H54 (cell line): ENCODE data around the gene RELN.

Source experiments
- DNase-seq: peaks from one replicate; pipeline ENCODE4 v3.0.0; 2011; ENCODE audit warnings: low spot score, mixed read lengths; ENCODE audit not compliant: insufficient read length
- FAIRE-seq: peaks from 3 replicates; lab custom pipeline; 2011; peaks lifted over from hg19 to GRCh38; lab: Jason Lieb, UNC
- POLR2A ChIP-seq: IDR thresholded peaks from 2 replicates; pipeline ENCODE4 v1.6.1; 2011; ENCODE audit warnings: low read depth, mild to moderate bottlenecking, low read length

The RELN gene

GRCh38 chr7:103640031-103640779 lies 349.3 kb downstream of the RELN start:
- no peak for DNase-seq
- peak; percentile 75 for FAIRE-seq
- TF ChIP-seq POLR2A = no peak

GRCh38 chr7:103637726-103638125 lies 351.7 kb downstream of the RELN start:
- DNase-seq = no peak
- no peak for FAIRE-seq
- TF ChIP-seq POLR2A = no peak

GRCh38 chr7:103637094-103637493 lies 352.4 kb downstream of the RELN start:
- no peak for FAIRE-seq
- DNase-seq = no peak
- TF ChIP-seq POLR2A = no peak

GRCh38 chr7:103636153-103636552 lies 353.3 kb downstream of the RELN start:
- FAIRE-seq = no peak
- no peak for DNase-seq
- no peak for TF ChIP-seq POLR2A

GRCh38 chr7:103632972-103633371 lies 356.5 kb downstream of the RELN start:
- DNase-seq (no peak), FAIRE-seq (no peak)
- TF ChIP-seq POLR2A = no peak

- no peak for TF ChIP-seq POLR2A
- FAIRE-seq (no peak), DNase-seq (no peak)
Observed at GRCh38 chr7:103632005-103632639, 357.3 kb downstream of the RELN start.

- no peak for DNase-seq
- TF ChIP-seq POLR2A = no peak
- no peak for FAIRE-seq
Observed at GRCh38 chr7:103630318-103630717, 359.1 kb downstream of the RELN start.

- DNase-seq = no peak
- no peak for TF ChIP-seq POLR2A
- no peak for FAIRE-seq
Observed at GRCh38 chr7:103628742-103629141, 360.7 kb downstream of the RELN start.

GRCh38 chr7:103626776-103627175 lies 362.7 kb downstream of the RELN start:
- DNase-seq (no peak), FAIRE-seq (no peak)
- no peak for TF ChIP-seq POLR2A

- no peak for TF ChIP-seq POLR2A
- DNase-seq (no peak), FAIRE-seq (no peak)
Observed at GRCh38 chr7:103622274-103622673, 367.2 kb downstream of the RELN start.

- DNase-seq (no peak), FAIRE-seq (peak; percentile 15)
- TF ChIP-seq POLR2A = no peak
Observed at GRCh38 chr7:103613655-103614642, 375.5 kb downstream of the RELN start.

- DNase-seq = no peak
- TF ChIP-seq POLR2A = no peak
- no peak for FAIRE-seq
Observed at GRCh38 chr7:103609778-103610177, 379.7 kb downstream of the RELN start.

- FAIRE-seq (no peak), DNase-seq (no peak)
- no peak for TF ChIP-seq POLR2A
Observed at GRCh38 chr7:103605640-103606039, 383.8 kb downstream of the RELN start.
